Hypothalamus (tissue), 51 donors: ENCODE data around the gene GMDS.

Source experiments
- DNase-seq, 51 donors: peaks; one replicate each; lab custom pipeline; 2025; lab: John Stamatoyannopoulos, UW

Gene GMDS

GRCh38 chr6:2209226-2209809 is 36.1 kb downstream of the GMDS start:
- DNase-seq = no peak

GRCh38 chr6:2208468-2208867 is 36.9 kb downstream of the GMDS start:
- no peak for DNase-seq

GRCh38 chr6:2205396-2205795 is 40.0 kb downstream of the GMDS start:
- no peak for DNase-seq

GRCh38 chr6:2204272-2204671 is 41.1 kb downstream of the GMDS start:
- no peak for DNase-seq

- no peak for DNase-seq
Measured at GRCh38 chr6:2203264-2203663, 42.1 kb downstream of the GMDS start.

- no peak for DNase-seq
Measured at GRCh38 chr6:2197984-2198383, 47.4 kb downstream of the GMDS start.

- DNase-seq = peak in 1 of 51 donors; percentile 12
Measured at GRCh38 chr6:2197177-2197671, 48.2 kb downstream of the GMDS start.

- peak in 3 of 51 donors; percentile 3 to 4 (median 4) for DNase-seq
Measured at GRCh38 chr6:2196079-2196679, 49.2 kb downstream of the GMDS start.

GRCh38 chr6:2194643-2195042 is 50.8 kb downstream of the GMDS start:
- no peak for DNase-seq

GRCh38 chr6:2193931-2194330 is 51.5 kb downstream of the GMDS start:
- DNase-seq = no peak

GRCh38 chr6:2192976-2193375 is 52.4 kb downstream of the GMDS start:
- DNase-seq = no peak

- no peak for DNase-seq
Measured at GRCh38 chr6:2191390-2191740, 54.0 kb downstream of the GMDS start.

- DNase-seq = no peak
Measured at GRCh38 chr6:2190661-2191389, 54.6 kb downstream of the GMDS start.

- no peak for DNase-seq
Measured at GRCh38 chr6:2188856-2189384, 56.5 kb downstream of the GMDS start.

- no peak for DNase-seq
Measured at GRCh38 chr6:2188397-2188796, 57.0 kb downstream of the GMDS start.

- no peak for DNase-seq
Measured at GRCh38 chr6:2187826-2188225, 57.6 kb downstream of the GMDS start.

GRCh38 chr6:2186516-2186915 is 58.9 kb downstream of the GMDS start:
- peak in 1 of 51 donors; percentile 10 for DNase-seq

- no peak for DNase-seq
Measured at GRCh38 chr6:2185466-2185865, 59.9 kb downstream of the GMDS start.

- no peak for DNase-seq
Measured at GRCh38 chr6:2184700-2185455, 60.5 kb downstream of the GMDS start.

GRCh38 chr6:2183752-2184151 is 61.7 kb downstream of the GMDS start:
- no peak for DNase-seq

GRCh38 chr6:2183246-2183645 is 62.2 kb downstream of the GMDS start:
- DNase-seq = no peak
